Stimulated activated CD4-positive, alpha-beta T cell treated with anti-CD3 and anti-CD28 coated beads, TNF-alpha, amount 100 ng/mL, for 4 hours (primary cell): ENCODE data around the gene AP2M1.
"Not testable (repeated sequence)": the region's sequence is repeated elsewhere in the genome, so short reads cannot be mapped to it uniquely, and the experiment has no call there.

Source experiments
- DNase-seq, 3 experiments: peaks; one replicate each; pipeline ENCODE4 v3.0.0-alpha.2; 2020; ENCODE audit warnings: low read depth in 3 of 3

Gene AP2M1

GRCh38 chr3:184174646-184175492 is at the start of gene AP2M1:
AP2M1 (plus strand) TSS chr3:184174855; CDS start chr3:184176994, 2,139 bp downstream.
- DNase-seq = peak; percentile 92 to 97 (median 95)

- no peak for DNase-seq
Measured at GRCh38 chr3:184126006-184126405, 48.6 kb upstream of the AP2M1 start.

DNA sequence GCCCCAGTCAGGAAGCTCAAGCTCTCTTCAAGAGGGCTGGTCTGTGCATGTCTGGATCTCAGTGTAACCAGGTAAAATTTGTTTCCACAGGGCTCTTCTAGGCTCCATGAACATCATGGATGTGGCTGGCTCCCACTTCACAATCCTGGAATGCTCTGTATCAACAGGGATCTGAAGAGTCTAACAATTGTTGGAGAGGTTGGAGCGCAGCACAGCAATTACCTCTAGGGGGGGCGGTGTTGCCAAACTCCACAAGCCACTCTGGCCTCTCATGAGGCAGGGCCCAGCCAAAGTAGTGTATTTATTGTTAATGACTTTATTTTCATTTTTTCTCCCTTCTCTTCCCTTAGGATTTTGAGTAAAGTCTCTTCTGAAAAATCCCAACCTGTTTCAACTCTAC is 45.6 kb upstream of the AP2M1 start:
- DNase-seq = no peak

GRCh38 chr3:184132945-184133344 is 41.7 kb upstream of the AP2M1 start:
- no peak for DNase-seq

DNA sequence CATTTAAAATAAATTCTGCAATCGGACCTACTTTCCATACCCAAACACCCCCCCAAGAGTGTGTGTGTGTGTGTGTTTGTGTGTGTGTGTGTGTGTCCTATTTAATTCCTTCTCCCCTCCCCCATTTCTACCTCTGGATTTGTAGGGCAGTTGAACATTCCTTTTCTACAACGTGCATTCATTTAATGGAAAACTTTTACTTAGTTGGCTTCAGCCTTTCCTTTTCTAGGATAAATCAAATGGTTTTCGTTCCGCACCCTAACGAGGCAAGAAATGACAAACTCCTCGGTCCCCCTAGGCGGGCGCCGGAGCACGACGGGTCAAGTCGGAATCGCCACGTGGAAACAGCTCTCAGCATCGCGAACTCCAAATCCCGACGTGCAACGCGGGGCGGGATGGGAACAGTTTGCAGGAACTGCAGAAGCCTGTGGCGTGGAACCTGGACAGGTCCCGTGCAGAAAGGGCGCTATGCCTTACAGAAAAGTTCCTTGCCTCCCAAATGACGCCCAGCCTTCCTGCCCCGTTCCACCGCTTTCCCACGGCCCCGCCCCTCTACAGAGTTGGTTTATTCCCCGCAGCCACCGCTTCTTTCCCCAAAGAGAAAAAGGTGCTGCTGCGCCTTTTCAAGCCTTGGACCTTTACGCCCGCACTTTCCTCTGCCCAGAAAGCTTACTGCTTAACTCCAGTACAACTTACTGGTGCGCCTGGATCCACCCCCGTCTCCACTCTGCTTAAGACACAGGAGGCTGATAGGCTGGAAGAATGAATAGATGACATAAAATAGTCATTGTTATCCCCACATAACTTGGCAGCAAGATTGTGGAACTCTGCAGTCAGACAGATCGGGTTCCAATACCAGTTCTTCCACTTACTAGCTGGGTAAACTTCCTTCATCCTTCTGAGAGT is 40.6 kb upstream of the AP2M1 start:
- peak in 1 of 3 experiments; percentile 16 for DNase-seq

DNA sequence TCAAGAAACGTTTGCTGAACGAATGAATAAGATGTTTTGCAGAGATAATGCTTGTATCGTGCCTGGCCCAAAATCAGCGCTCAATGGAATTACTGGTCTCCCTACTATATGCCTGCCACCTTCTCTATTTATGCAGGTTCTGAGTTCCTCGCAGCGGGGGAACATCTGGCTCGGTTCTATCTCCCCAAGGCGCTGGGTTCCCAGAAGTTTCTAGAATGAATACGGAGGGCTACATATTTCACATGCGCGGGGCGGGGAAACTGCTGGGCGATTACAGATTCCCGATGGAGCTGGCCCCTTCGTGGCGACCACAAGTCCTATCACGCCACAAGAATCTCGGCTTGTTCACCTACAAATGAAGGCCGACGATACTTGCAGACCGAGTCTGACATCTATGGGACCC is 39.9 kb upstream of the AP2M1 start:
- no peak for DNase-seq

DNA sequence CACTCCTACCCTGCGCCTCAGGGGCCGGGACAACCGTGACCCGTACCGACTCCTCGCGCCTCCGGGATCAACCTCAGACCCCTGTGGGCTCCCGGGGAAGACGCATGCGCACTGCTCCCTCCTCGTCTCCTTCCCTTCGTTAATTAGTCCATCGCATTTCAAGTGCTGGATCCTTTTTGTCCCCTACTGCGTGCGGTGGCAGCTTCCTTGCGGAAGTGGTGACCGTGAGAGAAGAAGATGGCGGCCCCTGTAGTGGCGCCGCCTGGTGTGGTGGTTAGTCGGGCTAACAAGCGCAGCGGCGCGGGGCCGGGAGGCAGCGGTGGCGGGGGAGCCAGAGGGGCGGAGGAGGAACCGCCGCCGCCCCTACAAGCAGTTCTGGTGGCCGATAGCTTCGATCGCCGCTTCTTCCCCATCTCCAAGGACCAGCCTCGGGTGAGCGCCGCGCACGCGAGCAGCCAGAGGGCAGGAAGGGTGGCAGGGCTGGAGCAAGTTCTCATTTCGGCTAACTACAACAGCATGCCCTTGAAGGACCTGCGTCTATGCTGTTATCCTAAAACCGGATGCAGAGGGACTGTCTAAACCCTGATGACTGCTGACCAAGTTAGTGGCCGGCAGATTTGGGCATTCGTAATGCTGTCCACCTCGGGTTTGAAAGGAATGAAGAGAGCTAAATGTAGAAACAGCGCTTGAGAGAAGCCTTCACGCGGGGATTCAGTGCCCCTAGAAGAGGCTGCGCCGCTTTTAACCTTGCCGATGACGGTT is 39.3 kb upstream of the AP2M1 start, which contains the start of gene EIF2B5:
Gene EIF2B5, plus strand, starts transcription at position 210 of the 762 bp plus-strand sequence. Its CDS starts 28 bp downstream, at position 238.
- peak; percentile 76 to 81 (median 77) for DNase-seq

DNA sequence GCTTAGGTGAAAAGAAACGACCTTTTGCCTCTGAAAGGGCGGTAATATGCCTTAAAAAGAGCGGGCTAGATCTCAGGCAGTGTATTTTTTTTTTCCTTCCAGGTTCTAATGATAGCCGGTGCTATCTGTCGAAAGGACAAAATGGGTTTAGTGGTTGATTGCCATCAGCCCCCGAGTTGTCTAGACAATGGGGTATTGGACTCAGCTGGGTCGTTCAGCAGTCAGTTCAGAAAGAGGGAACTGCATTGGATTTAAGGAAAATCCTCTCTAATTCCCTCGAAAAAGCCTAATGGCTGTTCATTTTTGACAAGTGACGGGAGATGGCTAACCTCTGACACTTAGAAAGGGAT is 38.8 kb upstream of the AP2M1 start:
- DNase-seq = no peak

DNA sequence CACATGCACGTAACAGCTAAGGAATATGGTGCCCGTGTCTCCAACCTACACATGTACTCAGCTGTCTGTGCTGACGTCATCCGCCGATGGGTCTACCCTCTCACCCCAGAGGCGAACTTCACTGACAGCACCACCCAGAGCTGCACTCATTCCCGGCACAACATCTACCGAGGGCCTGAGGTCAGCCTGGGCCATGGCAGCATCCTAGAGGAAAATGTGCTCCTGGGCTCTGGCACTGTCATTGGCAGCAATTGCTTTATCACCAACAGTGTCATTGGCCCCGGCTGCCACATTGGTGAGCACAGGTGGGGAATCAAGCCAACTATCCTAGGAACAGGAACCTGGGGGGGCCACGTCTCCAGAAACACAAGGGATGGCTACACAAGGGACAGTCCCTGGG is 34.2 kb upstream of the AP2M1 start:
- no peak for DNase-seq

DNA sequence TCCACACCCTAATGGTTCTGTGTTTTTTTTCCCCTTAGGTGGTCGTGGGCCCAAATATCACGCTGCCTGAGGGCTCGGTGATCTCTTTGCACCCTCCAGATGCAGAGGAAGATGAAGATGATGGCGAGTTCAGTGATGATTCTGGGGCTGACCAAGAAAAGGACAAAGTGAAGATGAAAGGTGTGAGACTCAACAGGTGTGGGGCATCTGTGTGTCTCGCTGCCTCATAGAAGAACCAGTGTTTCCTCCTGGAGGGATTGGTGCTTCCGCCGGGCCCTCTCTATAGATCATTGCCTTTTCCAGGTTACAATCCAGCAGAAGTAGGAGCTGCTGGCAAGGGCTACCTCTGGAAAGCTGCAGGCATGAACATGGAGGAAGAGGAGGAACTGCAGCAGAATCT is 32.5 kb upstream of the AP2M1 start:
- DNase-seq = no peak

DNA sequence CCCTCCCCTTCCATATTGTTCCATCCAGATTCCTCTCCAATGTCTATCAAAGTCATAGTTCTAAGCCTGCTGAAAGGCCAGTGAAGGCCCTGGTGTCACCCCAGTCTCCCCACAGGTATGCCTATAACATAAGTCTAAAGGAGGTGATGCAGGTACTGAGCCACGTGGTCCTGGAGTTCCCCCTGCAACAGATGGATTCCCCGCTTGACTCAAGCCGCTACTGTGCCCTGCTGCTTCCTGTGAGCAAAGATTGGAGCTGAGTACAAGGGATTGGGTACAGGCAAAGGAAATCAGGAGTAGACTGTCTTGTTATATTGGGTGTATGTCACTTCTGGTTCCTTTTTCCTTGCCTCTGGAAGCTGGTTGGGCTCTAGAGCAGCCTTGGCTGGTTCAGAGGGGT is 31.3 kb upstream of the AP2M1 start:
- DNase-seq = no peak

DNA sequence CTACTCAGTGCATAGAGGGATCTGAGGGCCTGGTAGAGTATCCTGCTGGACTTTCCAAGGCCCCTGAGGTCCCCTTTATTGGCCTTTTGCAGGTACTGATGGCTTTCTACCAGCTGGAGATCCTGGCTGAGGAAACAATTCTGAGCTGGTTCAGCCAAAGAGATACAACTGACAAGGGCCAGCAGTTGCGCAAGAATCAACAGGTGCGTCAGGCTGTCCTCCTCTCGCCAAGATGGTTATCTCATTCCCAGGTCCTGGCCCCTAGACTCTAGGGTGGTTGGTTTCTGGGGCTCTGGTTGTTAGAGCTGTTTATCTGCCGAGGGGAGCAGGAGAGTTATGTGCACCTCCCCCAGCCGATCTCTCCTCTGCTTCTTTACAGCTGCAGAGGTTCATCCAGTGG is 30.1 kb upstream of the AP2M1 start:
- no peak for DNase-seq

GRCh38 chr3:184145111-184145524 is 29.5 kb upstream of the AP2M1 start:
- no peak for DNase-seq

DNA sequence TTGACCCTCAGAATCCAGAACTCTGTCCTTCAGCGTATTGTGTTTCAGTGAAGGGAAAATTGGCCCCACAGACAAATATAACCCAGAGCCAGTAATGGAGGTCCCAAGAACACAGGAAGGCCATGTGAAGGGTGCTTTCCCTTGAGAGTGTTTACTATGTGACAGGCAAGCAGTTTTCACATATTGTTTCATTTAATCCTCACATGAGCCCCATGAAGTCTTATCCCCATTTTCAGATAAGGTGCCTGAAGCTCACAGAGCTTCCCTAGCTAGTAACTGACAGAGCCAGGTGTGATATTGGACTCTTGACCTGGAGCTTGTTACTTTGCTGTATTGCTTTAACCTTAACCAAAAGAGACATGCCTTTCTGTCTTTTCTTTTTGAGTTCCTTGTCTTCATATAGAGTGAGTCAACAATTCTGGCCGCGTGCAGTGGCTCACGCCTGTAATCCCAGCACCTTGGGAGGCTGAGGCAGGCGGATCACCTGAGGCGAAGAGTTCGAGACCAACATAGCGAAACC is 28.8 kb upstream of the AP2M1 start:
- no peak for DNase-seq

DNA sequence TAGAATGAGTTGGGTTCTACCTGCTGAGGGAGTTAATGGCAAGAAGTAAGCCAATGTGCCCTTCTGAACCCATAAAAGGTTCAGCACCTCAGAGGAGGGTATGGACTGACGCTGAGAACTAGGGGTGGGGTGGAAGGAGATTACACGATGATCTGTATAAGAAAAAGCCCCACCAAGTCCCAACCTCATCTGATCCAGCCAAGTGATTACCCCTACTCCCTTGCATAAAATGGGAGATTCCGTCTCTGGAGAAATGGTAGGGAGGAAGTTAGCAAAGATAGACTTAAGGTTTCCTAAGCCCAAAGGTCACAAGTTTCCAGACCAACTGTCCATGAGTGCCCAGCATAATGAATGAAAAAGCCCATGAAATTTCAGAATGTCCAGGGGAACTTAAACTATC is 26.6 kb upstream of the AP2M1 start:
- DNase-seq = no peak

DNA sequence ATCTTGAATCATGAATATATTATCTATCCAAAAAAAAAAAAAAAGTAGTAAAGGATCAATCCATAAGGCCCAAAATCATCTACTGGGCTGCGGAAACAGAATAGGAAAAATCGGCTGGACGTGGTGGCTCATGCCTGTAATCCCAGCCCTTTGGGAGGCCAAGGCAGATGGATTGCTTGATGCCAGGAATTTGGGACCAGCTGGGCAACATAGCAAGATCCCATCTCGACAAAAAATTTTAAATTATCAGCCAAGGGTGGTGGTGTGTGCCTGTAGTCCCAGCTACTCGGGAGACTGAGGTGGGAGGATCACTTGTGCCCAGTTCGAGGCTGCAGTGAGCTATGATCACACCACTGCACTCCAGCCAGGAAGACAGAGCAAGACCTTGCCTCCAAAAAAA is 25.5 kb upstream of the AP2M1 start:
- DNase-seq = no peak

GRCh38 chr3:184149770-184150169 is 24.9 kb upstream of the AP2M1 start:
- DNase-seq = not testable (repeated sequence)

- no peak for DNase-seq
Measured at GRCh38 chr3:184154885-184155643, 19.6 kb upstream of the AP2M1 start, which contains the start of gene DVL3. DVL3 (plus strand) TSS chr3:184155377; CDS start chr3:184155636, 259 bp downstream.

DNA sequence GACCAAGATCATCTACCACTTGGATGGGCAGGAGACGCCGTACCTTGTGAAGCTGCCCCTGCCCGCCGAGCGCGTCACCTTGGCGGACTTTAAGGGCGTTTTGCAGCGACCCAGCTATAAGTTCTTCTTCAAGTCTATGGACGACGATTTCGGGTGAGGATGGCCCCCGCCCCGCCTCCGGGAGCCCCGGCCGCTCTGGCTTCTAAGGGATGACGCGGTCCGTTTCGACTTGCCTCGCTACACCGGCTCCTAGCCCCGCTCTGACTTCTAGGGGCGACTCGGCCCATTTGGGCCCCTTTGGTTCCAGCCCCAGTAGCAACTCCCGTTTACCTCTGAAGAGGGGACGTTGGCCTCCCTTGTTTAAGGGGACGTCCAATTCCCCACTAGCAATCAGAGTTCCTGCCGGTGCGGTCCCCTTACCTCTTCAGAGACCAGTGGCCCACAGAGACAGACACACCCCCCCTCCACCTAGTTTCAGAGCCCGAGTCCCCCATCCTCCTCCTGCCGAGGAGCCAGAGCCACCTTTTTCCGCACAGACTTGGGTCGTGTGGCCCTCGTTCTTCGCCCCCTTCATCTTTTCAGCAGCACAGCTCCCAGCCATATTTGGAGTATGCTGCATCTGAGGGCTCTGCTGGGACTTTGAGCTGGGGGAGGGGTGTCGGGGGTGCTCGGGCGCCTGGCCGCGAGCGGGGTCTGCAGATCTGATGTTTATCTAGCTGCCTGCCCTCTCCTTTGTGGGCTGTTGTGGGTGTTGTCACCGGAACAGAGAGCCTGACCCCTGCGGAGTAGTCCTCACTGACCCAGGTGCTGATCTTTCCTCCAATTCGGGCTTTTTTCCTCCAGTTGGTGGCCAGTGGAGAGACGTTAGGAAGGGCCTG is 18.8 kb upstream of the AP2M1 start:
- DNase-seq = no peak

GRCh38 chr3:184156522-184156955 is 18.1 kb upstream of the AP2M1 start:
- no peak for DNase-seq
